ENCODE data around the gene TSPAN32. TPM values are rescaled to one million over a fixed set of nuclear protein-coding genes. Genes with fewer than 3 reads are reported as not detected.

TSPAN32 gene
- total RNA-seq, 3 donors from 2014 or later (not counting 1 experiment from before 2014, with no cell fraction given): 268 to 327 (median 299) TPM

GRCh38 chr11:2321311-2321683 lies 19.5 kb downstream of the TSPAN32 start:
- Mint-ChIP-seq H3K4me3 (no peak overlapping the region), H3K27me3 (ENCODE audit: low read depth in 2 of 2) (peaks cover 7 to 30% of the 10 kb centered on the region in 2 donors), H3K27ac (no peak overlapping the region), H3K36me3 (no peaks in the 10 kb centered on the region), H3K9me3 (peaks cover 0 to 5% of the 10 kb centered on the region in 2 donors), H3K4me1 (peaks cover 15 to 25% of the 10 kb centered on the region in 2 donors)
- peaks cover 19% of the 10 kb centered on the region for H3K4me1 ChIP-seq (ENCODE audit: control insufficient read depth, insufficient read depth, low read length)
- H3K36me3 ChIP-seq (ENCODE audit: control insufficient read depth, insufficient read depth, low read length): no peaks in the 10 kb centered on the region
- peaks cover 3% of the 10 kb centered on the region for H3K27me3 ChIP-seq (ENCODE audit: control insufficient read depth, insufficient read depth, low read length)
- DNase-seq: no peak
- no peak for ATAC-seq
- WGBS (ENCODE audit: insufficient coverage): 83% methylated on average over 6 of the region's 6 CpGs
- no peak overlapping the region for H3K4me3 ChIP-seq (ENCODE audit: low read length)
- no peak overlapping the region for H3K27ac ChIP-seq (ENCODE audit: low read length)
- intact Hi-C loops (cut with micrococcal nuclease): no loop called here
- TF ChIP-seq, protein P1, sequence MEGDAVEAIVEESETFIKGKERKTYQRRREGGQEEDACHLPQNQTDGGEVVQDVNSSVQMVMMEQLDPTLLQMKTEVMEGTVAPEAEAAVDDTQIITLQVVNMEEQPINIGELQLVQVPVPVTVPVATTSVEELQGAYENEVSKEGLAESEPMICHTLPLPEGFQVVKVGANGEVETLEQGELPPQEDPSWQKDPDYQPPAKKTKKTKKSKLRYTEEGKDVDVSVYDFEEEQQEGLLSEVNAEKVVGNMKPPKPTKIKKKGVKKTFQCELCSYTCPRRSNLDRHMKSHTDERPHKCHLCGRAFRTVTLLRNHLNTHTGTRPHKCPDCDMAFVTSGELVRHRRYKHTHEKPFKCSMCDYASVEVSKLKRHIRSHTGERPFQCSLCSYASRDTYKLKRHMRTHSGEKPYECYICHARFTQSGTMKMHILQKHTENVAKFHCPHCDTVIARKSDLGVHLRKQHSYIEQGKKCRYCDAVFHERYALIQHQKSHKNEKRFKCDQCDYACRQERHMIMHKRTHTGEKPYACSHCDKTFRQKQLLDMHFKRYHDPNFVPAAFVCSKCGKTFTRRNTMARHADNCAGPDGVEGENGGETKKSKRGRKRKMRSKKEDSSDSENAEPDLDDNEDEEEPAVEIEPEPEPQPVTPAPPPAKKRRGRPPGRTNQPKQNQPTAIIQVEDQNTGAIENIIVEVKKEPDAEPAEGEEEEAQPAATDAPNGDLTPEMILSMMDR (IDR thresholded peaks at IDR 0.05): no peak
- H3K9me3 ChIP-seq (ENCODE audit: control insufficient read depth, insufficient read depth, low read length): no peaks in the 10 kb centered on the region

DNA sequence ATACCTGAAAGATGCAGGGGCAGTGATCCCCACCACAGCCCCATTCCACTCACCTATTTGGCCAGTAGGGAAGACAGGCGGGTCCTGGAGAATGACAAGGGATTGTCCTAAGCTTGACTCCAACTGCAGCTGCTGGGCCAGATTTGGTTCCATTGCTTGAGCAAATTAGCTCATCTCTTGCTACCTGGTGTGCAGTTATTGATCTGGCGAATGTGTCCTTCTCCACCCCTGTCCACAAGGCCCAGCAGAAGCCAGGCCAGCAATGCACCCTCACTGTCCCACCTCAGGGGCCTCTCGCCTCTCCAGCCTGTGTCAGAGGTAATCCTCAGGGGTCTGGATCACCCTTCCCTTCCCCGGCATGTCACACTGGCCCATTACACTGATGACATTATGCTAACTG lies 23.3 kb downstream of the TSPAN32 start:
- no peak for ATAC-seq
- Mint-ChIP-seq H3K9me3 (peaks cover 0 to 5% of the 10 kb centered on the region in 2 donors), H3K4me1 (peaks cover 0 to 6% of the 10 kb centered on the region in 2 donors), H3K27ac (no peak overlapping the region), H3K4me3 (no peak overlapping the region), H3K27me3 (ENCODE audit: low read depth in 2 of 2) (peaks cover 10 to 54% of the 10 kb centered on the region in 2 donors), H3K36me3 (no peaks in the 10 kb centered on the region)
- H3K36me3 ChIP-seq (ENCODE audit: control insufficient read depth, insufficient read depth, low read length): no peaks in the 10 kb centered on the region
- intact Hi-C loops (cut with micrococcal nuclease): no loop called here
- TF ChIP-seq, protein P1 (IDR thresholded peaks at IDR 0.05): no peak
- no peaks in the 10 kb centered on the region for H3K4me1 ChIP-seq (ENCODE audit: control insufficient read depth, insufficient read depth, low read length)
- H3K27me3 ChIP-seq (ENCODE audit: control insufficient read depth, insufficient read depth, low read length): peaks cover 7% of the 10 kb centered on the region
- H3K9me3 ChIP-seq (ENCODE audit: control insufficient read depth, insufficient read depth, low read length): no peaks in the 10 kb centered on the region
- no peak overlapping the region for H3K4me3 ChIP-seq (ENCODE audit: low read length)
- H3K27ac ChIP-seq (ENCODE audit: low read length): no peak overlapping the region
- WGBS (ENCODE audit: insufficient coverage): 96% methylated on average over 4 of the region's 4 CpGs
- DNase-seq: no peak

DNA sequence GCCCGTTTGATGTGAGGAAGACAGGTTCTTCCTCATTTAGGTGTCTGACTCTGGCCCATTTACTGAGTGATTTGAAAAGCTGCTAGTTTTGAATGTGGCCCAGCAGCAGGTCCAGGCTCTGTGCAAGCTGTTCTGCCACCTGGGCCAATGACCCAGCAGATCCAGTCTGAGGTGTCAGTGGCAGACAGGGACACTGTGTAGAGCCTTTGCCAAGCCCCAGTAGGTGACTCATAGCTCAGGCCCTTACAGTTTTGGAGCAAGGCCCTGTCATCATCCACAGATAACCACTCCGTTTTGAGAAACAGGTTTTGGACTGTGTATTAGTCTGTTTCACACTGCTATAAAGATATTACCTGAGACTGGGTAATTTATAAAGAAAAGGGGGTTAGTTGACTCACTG lies 23.9 kb downstream of the TSPAN32 start:
- no peak overlapping the region for H3K4me3 ChIP-seq (ENCODE audit: low read length)
- H3K36me3 Mint-ChIP-seq: no peaks in the 10 kb centered on the region
- TF ChIP-seq, protein P1 (IDR thresholded peaks at IDR 0.05): no peak

DNA sequence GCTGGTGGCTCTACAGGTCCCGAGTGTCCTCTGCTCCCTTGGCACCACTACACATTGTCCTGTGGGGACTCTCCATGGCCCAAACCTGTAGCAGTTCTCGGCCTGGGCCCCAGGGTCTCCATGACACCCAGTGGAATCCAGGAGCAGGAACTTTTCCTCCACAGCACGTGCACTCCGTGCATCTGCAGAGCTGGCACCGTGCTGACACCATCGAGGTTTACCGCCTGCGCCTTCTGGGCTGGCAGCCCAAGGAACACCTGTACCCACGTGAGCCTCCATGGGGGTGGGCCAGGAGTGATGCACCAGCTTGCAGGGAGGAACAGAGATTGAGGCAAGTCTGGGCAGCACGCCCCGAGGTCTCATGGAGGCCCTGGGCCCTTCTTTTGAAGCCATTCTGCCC lies 25.2 kb downstream of the TSPAN32 start:
- Histone ChIP-seq H3K4me1 (ENCODE audit: control insufficient read depth, insufficient read depth, low read length) (no peaks in the 10 kb centered on the region), H3K4me3 (ENCODE audit: low read length) (no peak overlapping the region), H3K36me3 (ENCODE audit: control insufficient read depth, insufficient read depth, low read length) (no peaks in the 10 kb centered on the region), H3K27me3 (ENCODE audit: control insufficient read depth, insufficient read depth, low read length) (peaks cover 7% of the 10 kb centered on the region), H3K9me3 (ENCODE audit: control insufficient read depth, insufficient read depth, low read length) (peaks cover 10% of the 10 kb centered on the region), H3K27ac (ENCODE audit: low read length) (no peak overlapping the region)
- intact Hi-C loops (cut with micrococcal nuclease): no loop called here
- TF ChIP-seq, protein P1 (IDR thresholded peaks at IDR 0.05): no peak
- DNase-seq (no peak), ATAC-seq (no peak)
- H3K4me3 Mint-ChIP-seq: no peak overlapping the region
- H3K4me1 Mint-ChIP-seq: no peaks in the 10 kb centered on the region
- WGBS (ENCODE audit: insufficient coverage): 79% methylated on average over 11 of the region's 11 CpGs
- H3K9me3 Mint-ChIP-seq: peaks cover 0 to 5% of the 10 kb centered on the region in 2 donors
- H3K27me3 Mint-ChIP-seq (ENCODE audit: low read depth in 2 of 2): peaks cover 16 to 58% of the 10 kb centered on the region in 2 donors
- H3K36me3 Mint-ChIP-seq: no peaks in the 10 kb centered on the region
- H3K27ac Mint-ChIP-seq: no peak overlapping the region

More for the DNA sequence above, 23.9 kb downstream of the TSPAN32 start:
- no peaks in the 10 kb centered on the region for H3K36me3 ChIP-seq (ENCODE audit: control insufficient read depth, insufficient read depth, low read length)
- DNase-seq (no peak), ATAC-seq (no peak)
- Mint-ChIP-seq H3K9me3 (peaks cover 0 to 5% of the 10 kb centered on the region in 2 donors), H3K4me1 (peaks cover 0 to 6% of the 10 kb centered on the region in 2 donors), H3K4me3 (no peak overlapping the region), H3K27me3 (ENCODE audit: low read depth in 2 of 2) (peaks cover 15 to 59% of the 10 kb centered on the region in 2 donors), H3K27ac (no peak overlapping the region)
- WGBS (ENCODE audit: insufficient coverage): 88% methylated on average over 2 of the region's 2 CpGs
- intact Hi-C loops (cut with micrococcal nuclease): no loop called here
- no peak overlapping the region for H3K27ac ChIP-seq (ENCODE audit: low read length)
- H3K27me3 ChIP-seq (ENCODE audit: control insufficient read depth, insufficient read depth, low read length): peaks cover 7% of the 10 kb centered on the region
- H3K9me3 ChIP-seq (ENCODE audit: control insufficient read depth, insufficient read depth, low read length): no peaks in the 10 kb centered on the region
- no peaks in the 10 kb centered on the region for H3K4me1 ChIP-seq (ENCODE audit: control insufficient read depth, insufficient read depth, low read length)
